HG03139 (cell line): Measurements from ENCODE around the gene NCOA4.
"Not testable (repeated sequence)": the region's sequence is repeated elsewhere in the genome, so short reads cannot be mapped to it uniquely, and the experiment has no call there.

ENCODE experiments used
- ATAC-seq: cut with Tn5 transposase; IDR thresholded peaks from one replicate; pipeline ENCODE4 v1.9.1; 2021; ENCODE audit not compliant: unreplicated experiment

Gene NCOA4

DNA sequence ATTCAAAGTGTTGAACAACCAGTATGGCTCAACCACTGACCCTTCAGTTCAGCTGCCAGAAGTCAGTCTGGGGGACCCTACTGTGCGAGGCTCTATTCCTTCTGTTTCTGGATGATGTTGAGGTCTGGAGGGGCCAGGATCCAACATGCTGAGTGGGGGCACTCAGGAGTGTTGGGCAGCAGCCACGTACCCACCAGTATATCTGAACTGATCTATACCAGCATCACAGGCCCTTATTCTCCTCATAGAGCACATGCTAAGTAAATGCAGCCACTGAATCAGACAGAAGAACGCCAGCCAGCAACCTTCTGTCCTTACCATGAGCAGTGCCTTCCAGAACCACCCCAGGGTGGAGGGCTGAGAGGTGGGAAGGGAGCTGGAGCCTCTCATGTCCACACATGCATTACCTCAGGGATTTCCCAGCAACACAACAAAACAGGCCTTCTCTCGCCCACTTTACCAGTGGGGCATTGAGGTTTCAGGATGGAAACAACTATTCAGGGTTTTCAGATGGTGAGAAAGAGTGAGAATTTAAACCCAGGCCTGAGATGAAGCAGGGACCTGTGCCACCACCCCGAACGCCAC lies 22.5 kb upstream of the NCOA4 start:
- no peak for ATAC-seq

DNA sequence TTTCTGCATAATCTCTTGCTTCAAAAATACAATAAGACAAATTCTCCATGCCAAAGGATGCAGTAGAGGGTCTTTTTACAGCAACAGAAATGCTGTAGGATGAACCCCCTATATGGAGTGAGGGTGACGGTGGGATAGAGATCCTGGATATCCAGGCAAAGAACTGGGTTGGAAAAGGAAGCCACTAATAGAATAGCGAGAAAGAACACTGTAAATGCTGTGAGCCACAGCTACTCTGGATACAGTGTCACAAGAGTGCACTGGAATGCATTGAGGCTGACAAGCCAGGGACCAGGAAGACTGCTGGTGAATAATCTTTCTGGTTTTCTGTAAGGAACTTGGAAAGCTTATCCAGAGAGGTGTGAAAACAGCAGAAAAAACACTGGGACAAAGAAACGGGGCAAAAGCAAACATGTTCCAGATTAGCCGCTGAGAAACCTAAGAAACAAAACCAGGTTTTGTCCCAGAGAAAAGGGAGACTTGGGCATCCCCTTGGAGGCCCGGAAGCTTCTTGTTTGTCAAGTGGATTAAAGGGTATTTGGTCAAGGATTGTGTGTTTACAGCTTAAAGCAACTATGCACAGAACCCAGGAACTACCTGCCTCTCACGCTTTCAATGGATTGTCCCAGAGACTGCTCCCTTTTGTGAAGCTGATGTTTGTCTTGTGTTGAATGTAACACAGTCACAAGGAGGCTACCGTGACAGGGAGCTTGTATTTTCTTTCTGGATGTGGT lies 21.8 kb upstream of the NCOA4 start:
- no peak for ATAC-seq

DNA sequence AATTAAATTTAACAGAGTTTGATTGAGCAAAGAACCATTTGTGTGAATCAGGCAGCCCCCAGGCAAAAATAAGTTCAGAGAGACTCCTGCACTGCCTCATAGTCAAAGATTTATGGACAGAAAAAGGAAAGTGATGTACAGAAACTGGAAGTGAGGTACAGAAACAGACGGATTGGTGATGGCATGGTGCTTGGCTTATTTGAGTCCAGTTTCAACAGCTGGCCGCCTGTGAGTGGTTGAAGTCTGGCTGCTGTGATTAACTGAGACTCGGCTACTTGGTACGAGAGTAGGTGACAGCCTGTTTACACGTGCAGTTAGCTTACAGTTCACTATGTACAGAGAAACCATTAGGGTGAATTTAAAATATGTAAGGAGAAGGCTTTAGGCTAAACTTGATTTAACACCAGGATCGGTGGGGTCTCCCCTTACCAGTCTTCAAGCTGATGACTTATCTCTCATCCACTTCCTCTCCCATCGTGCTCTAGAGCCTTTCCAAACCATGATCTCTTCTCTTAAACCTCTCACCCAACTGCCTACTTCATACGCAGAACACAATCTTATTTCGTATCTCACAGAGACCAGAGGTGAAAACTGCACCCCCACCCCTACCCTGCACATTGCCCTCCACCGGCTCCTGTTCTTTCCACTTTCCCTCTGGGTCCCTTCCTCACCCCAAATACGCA lies 20.7 kb upstream of the NCOA4 start:
- ATAC-seq = no peak

DNA sequence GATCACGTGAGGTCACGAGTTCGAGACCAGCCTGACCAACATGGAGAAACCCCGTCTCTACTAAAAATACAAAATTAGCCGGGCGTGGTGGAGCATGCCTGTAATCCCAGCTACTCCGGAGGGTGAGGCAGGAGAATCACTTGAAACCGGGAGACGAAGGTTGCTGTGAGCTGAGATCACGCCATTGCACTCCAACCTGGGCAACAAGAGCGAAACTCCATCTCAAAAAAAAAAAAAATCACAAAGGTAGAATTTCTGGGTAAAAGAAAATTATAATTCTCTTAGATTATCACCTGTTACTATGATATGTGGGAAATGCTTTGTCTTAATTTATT lies 19.0 kb upstream of the NCOA4 start:
- ATAC-seq = not testable (repeated sequence)

DNA sequence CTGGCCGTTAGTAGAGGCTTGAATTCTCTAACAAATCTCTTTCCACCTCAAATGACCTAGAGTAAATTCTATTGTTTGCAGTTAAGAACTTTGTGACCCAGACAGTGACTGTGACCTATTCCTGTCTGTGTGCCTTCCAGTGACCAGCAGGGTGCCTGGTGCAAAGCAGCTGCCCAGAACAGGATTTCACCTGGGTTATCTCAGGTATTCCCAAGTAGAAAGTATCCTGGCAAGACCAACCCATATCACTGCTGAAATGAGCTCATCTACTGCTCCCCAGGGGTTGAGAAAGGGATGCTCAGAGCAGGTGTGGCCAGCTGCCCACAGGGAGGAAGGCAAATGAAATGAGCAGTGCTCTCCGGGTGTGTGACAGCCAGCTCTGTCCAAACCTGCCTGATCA lies 17.7 kb upstream of the NCOA4 start:
- ATAC-seq = no peak

DNA sequence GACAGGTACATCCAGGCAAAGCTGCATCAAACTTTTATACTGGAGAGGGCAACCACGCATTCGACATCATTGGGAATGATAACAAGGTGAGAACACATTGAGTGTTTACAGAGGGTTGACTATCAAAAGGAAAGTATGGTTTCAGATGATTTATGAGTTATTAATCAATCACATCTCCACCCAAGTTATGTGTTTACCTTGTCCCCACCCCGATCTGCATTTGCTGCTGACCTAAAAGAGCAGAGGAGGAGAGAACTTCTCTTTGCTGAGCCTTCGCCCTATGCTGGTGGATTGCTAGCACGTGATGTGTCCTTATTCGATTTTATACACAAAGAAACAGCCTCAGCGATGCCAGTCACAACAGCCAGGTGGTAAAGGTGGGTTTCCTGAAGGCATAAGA lies 15.8 kb upstream of the NCOA4 start, which contains the start of gene MSMB:
MSMB (minus strand) TSS at position 9 of the 400 bp plus-strand sequence. CDS start 32 bp downstream, outside the sequence.
- ATAC-seq = no peak

DNA sequence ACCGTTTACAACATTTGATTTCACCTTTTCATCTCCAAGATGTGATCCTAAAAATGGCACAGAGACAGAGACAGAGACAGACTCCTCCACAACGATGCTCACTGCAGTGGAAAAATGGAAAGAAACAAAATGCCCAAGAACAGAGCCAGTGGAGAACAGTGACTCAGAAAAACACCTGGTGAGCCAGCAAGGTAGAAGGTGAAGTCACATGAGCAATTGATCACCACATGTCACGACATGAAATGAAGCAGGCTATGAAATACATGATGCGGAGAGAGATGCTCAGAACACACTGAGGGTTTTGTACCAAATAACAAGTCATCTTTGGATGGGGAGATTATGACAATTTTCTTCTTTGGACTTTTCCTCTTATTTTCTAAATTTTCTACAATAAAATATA lies 12.1 kb upstream of the NCOA4 start:
- no peak for ATAC-seq

DNA sequence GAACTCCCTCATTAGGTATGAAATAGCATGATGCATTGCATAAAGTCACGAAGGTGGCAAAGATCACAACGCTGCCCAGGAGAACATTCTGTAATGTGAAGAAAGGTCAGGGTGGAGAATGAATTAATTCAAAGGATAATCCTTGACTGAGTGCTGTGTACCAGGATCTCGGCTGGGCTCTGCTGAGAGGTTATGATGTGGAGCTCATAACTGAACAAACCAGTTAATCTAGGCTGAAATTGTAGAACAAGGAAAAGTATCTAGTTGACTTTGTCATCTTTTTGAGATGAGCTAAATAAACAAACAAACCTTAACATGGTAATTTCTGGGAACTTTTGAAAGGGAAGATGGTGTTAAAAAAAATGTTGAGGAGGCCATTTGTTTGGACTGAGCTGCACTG lies 9.6 kb upstream of the NCOA4 start:
- no peak for ATAC-seq

DNA sequence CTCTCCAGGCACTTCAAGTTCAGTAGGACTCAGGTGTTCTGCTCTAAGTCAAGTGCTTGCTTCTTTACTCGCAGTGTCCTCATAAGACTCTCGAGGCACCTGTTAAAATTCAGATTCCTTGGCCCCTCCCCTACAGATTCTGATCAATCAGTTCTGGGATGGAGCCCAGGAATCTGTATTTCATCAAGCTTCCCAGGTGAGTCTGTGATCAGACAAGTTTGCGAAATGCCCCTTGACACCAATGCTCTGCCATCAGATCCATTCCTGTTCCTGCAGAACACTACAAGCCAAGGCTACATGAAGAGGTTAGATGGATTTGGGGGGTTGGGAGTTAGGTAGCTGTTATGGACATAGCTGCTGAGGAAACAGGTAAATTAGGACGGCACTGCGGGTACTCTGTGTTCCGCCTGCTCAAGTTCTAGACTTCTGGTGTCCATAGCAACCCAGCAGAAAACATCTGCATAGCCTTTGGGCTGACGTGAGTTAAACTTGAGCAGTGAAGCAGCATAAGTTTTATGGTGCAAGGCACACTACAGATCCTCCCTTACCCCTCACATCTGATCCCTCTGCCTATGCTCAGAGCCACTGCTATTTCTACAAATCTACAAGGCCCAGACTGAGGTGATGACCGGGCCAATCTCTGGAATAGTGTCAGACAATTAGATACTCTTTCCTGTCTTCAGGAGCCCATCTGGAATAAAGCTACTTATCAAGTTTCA lies 6.8 kb upstream of the NCOA4 start:
- ATAC-seq = no peak

DNA sequence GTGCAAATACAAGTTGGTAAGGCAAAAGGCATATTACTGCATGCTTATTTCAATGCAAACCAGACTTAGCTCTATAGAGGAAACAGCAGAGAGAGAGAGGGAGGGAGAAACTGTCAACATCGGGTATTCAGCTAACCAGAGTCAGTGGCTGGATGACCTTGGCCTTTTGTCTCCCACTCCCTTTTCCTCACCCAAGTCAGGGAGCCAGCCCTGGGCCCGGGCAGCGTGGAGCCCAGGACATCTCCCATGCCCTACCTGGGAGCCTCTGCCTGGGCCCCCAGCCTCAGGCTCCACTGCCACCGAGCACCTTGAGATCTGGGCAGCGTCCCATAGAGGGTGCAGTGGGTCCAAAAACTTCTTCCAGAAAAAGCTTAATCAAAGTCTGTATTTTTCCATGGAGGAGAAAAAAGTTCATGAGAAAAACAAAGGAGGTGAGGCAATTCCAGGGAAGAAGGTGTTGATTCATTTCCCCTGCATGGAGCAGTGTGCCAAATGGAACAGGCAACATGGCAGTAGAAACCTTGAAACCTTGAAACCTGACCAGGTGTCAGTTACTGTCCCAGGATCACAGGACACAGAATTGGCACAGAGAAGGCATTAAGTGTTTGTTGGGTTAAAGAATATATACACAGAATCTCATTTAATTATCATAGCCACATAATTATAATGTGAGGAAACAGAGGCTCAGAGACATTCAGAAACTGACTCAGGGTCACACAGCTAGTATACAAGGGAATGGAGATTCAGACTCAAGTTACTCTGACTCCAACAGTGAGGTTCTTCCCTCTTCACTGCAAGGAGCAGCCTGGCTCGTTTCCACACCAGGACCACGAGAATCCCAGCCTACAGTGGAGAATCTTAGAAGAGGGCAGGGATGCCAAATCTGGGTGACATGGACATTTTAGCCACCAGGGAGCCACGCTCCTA lies 5.8 kb upstream of the NCOA4 start:
- no peak for ATAC-seq

DNA sequence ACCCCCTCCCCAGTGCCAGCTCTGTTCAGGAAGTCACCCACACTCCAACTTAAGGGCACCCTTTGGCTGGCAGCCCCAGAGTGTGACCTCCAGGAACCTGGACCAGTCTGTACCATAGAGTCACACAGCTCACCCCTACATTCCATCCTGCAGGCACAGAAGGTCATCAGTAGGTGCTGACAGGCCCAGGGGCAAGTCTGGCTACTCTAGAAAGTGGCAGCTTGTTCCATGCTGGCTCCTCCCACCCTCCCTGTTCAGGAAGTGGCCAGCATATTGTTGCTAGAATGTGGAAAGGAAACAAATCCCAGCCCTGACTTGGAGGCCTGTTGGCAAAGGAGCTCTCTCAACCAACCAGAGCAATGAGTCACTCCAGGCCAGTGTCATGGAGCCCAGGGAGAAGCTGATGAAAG lies 3.2 kb upstream of the NCOA4 start:
- ATAC-seq = no peak

DNA sequence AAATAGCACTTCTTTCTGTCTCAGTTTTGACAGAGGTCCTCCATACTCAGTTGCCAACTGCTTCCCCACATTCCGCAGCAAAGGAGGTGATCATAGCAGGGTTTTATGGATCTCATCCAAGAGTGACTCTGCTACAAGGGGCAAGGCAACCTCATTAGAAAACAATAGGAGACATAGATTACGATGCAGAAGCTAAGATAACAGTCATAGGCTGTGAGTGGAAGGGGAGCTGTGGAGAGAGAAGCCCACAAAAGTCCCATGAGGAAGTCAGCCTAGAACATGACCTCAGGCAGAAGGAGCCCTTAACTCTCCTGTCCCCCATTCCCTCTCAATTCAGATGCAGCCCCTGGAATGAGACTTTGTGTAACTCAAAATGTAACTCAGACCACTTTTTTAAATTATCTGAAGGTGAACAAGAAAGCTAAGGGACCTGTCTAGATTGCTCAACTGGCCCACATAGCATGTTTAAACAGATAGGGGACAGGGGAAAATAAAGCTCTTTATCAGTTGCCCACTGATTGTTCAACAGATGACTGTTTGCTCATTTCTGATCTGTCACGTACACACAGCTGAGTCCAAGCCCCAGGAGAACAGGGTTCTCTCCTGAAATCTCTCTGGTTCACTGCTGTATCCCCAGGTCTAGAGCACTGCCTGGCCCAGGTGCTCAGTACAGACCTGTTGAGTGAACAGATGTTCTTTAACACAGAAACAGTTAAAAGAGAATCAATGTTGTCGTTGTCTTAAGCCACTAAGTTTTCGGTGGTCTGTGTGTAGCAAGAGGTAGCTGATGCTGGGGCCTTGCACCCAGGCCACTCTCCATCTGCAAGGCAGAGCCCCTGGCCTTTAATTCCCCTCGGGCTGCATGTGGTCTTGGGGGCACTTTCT lies 1.5 kb upstream of the NCOA4 start:
- no peak for ATAC-seq

DNA sequence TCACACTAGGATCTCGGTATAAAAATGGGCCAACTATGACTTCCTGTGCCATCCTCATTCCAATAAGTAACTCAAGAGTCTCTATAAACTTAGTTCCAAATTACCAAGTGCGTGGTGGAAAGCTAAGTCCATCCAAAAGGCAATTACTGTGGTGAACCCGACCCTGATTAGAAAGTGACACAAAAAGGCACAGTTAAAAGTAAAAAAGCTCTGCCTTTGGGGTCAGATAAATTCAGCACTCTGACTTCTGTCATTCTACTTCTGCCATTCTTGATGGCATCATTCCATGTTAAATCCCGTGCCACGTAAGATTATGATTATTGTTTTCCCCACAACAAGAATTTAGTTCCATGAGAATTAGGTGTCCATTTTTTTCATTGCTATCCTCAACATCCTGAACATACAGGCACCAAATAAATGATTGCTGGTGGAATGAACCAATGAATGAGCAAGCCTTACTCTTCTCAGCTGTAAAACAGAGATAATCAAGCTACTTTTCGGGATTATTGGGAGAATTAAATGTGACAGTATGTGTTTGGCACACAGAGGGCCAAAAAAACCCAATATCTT lies 877 bp downstream of the NCOA4 start:
- no peak for ATAC-seq

DNA sequence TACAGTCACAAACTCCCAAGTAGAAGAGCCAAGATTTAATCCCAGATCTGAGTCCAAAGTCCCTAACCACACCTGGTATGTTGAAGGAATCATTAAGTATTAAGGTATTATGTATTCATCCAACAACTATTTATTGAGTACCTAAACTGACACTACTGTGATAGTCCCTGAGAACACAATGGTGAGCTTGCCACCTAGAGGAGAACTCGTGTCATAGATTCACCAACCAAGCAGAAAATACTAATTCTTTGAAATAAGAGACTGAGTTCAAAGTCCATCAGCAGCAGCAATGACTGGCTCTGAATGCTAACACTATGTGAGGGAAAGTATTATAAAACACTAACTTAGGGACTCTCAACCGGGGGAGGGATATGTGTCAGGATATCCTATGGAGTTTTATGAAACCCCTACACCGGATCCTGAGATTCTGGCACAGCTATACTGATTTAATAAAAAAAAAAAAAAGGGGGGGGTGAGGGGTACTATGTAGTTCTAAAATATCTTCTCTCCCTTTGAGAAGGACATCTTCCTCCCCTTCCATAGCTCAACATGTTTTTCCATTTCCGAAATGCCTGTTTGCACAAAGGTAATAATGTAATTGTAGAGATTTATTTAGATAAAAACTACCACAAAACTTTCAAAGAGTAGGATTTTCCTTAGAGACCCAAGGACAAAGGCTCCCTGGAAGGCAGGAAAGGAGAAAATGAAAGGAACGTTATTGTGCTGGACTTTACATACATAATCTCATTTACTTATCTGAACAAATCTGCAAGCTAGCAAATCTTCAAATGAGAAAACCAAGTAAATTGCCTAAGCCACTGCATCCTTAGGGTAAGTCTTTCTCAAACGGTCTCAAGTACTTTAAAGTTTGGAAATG lies 1.6 kb downstream of the NCOA4 start:
- ATAC-seq = no peak

DNA sequence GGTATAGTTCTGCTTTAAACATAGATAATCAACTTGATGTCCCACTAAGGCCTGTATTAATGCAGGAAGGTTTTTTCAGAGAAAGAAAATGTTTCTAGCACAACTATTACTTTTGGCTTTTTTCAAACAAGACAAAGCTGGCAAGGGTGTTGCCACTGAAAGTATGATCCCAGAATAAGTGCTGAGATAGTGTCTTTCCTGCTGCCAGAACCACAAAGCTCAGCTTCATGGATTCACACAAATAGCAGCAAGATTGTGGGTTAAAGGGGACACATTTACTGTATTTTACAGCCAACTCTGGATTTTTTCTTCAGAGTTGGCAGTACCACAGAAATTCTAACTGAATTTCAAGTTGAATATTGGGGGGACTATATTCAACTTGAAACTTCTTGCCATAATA lies 4.3 kb downstream of the NCOA4 start:
- no peak for ATAC-seq

DNA sequence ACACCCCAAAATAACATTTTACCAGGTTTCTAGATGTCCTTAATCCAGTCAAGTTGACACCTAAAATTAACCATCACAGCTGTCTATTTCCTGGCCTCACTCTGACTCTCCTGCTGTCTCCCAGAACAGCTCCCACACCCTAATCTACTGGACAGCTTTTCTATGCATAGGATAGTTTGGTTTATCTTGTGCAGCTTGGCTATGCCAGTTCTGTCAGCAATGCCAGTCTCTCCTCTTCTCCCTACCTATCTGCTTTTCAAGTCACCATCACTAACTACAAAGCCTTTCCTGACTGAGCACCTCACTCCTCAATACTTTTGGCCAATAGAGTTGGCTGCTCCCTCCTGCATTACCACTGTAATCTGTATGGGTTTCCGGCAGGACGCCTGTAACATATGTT lies 5.0 kb downstream of the NCOA4 start:
- no peak for ATAC-seq

DNA sequence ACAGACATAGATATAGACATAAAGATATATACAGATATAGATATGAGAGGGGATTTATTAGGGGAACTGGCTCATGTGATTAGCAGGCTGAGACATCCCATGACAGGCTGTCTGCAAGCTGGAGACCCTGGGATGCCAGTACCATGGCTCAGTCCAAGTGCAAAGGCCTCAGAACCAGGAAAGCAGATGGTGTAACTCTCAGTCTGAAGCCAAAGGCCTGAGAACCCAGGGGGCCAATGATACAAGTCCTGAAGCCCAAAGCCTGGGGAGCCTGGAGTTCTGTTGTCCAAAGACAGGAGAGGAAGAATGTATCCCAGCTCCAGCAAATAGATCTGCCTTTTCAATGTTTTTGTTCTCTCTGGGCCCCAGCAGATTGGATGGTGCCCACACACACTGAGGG lies 5.5 kb downstream of the NCOA4 start:
- ATAC-seq = no peak

DNA sequence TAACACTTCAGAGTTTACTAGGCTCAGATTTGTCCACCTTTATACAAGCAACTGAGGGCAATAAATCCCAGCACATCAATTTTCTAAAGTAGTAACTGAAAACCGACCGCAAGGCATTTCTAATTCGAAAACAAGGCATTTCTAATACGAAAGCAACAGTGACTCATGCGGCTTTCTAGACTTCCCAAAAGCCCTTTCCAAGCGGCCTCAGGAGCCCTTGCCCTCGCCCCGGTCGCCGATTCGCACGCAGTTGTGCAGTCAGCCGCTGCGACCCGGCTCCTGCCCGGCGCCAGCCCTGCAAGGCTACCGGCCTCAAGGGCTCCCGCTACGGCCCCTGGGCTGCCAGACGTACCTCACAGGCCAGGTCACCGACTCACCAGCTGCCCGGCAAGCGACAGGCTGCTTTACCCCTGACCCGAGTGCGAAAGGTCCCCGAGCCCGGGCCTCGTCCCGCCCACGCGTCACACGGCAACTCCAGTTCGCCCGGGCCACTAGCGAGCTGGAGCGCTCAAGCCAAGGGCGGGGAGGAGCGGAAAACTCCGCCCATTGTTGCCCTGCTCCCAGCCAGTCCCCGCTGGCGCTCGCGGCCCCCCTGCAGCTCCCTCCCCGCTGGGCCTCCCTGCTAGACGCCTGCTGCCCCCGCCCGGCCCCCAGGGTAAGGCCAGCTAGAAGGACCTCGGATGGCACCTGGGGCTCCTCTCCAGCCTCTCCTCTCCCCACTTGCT lies 7.3 kb downstream of the NCOA4 start:
- peak; percentile 94 for ATAC-seq
